SK-N-MC (cell line): Measurements from ENCODE around the gene TTLL5.

Experiments used
- EZH2 ChIP-seq: fragments of 200-600 bp; sonication (generic); IDR thresholded peaks from one replicate; pipeline ENCODE4 v1.6.1; 2017; ENCODE audit warnings: antibody characterized with exemption
- FOXP2 ChIP-seq: optimal IDR thresholded peaks from 2 replicates; pipeline ENCODE3; 2011; ENCODE audit warnings: mild to moderate bottlenecking, moderate library complexity; ENCODE audit not compliant: insufficient read depth; ENCODE audit errors: extremely low read length, control extremely low read depth
- POLR2AphosphoS5 ChIP-seq: IDR thresholded peaks from 2 replicates; pipeline ENCODE4 v1.6.1; 2012; ENCODE audit warnings: mild to moderate bottlenecking, low read depth, low read length, borderline replicate concordance

GRCh38 chr14:75915045-75915444 lies 254.0 kb downstream of the TTLL5 start:
- TF ChIP-seq EZH2 (no peak), POLR2AphosphoS5 (no peak), FOXP2 (no peak)
